Right atrium auricular region (tissue), 2 donors: Measurements from ENCODE around the gene MT1G. TPM values are rescaled to one million over a fixed set of nuclear protein-coding genes. Genes with fewer than 3 reads are reported as not detected.
"Not testable (repeated sequence)": the region's sequence is repeated elsewhere in the genome, so short reads cannot be mapped to it uniquely, and the experiment has no call there.

Source experiments
- DNase-seq: peaks from one replicate; pipeline ENCODE4 v3.0.0-alpha.2; 2019; ENCODE audit warnings: low spot score
- H3K27ac ChIP-seq, 2 donors: fragments of 200-600 bp; sonication (generic); 1 replicate in 1 of 2; 2 replicates in 1 of 2; pipeline ENCODE4 v1.5.1; 2016 to 2019
- H3K27me3 ChIP-seq, 2 donors: fragments of 200-600 bp; sonication (generic); one replicate each; pipeline versions ENCODE4 v1.5.1 to v1.6.0; 2017 to 2019
- H3K36me3 ChIP-seq: fragments of 200-600 bp; sonication (generic); one replicate; pipeline ENCODE4 v1.5.1; 2016
- H3K4me1 ChIP-seq, 2 donors: fragments of 200-600 bp; sonication (generic); one replicate each; pipeline versions ENCODE4 v1.5.1 to v1.6.0; 2017 to 2019
- H3K4me3 ChIP-seq, 2 donors: fragments of 200-600 bp; sonication (generic); 1 replicate in 1 of 2; 2 replicates in 1 of 2; pipeline ENCODE4 v1.5.1; 2017 to 2019; ENCODE audit warnings: mild to moderate bottlenecking in 1 of 2, moderate library complexity in 1 of 2
- H3K9me3 ChIP-seq, 2 donors: fragments of 200-600 bp; sonication (generic); one replicate each; pipeline ENCODE4 v1.5.1; 2019
- CTCF ChIP-seq, 2 donors: fragments of 200-600 bp; sonication (generic); IDR thresholded peaks; one replicate each; pipeline ENCODE4 v1.5.1; 2019; ENCODE audit warnings: antibody characterized with exemption in 2 of 2
- total RNA-seq, 2 donors: library from RNA; depleted of rRNA; stranded (reverse); fragments of >200 nt; gene quantifications; one replicate each; pipeline ENCODE4 v1.1.0, GENCODE V29; 2016

MT1G gene
- total RNA-seq, 2 donors from 2014 or later = 7.2 TPM; not detected in 1

- no peaks in the 10 kb centered on the region for H3K9me3 ChIP-seq
- no peaks in the 10 kb centered on the region for H3K36me3 ChIP-seq
- DNase-seq = no peak
- H3K27ac ChIP-seq = no peak overlapping the region
- peaks cover 0 to 20% of the 10 kb centered on the region in 2 donors for H3K4me1 ChIP-seq
- TF ChIP-seq CTCF (IDR thresholded peaks at IDR 0.05) = no peak
- H3K4me3 ChIP-seq = no peak overlapping the region
- peaks cover 5 to 13% of the 10 kb centered on the region in 2 donors for H3K27me3 ChIP-seq
These were observed 2.7 kb upstream of the MT1G start for GRCh38 chr16:56670620-56670934.

- H3K27me3 ChIP-seq = peaks cover 5 to 13% of the 10 kb centered on the region in 2 donors
- TF ChIP-seq CTCF (IDR thresholded peaks at IDR 0.05) = no peak
- H3K27ac ChIP-seq = no peak overlapping the region
- H3K36me3 ChIP-seq = no peaks in the 10 kb centered on the region
- no peak for DNase-seq
- peaks cover 0 to 18% of the 10 kb centered on the region in 2 donors for H3K4me1 ChIP-seq
- H3K9me3 ChIP-seq = no peaks in the 10 kb centered on the region
- H3K4me3 ChIP-seq = no peak overlapping the region
These were observed 2.2 kb upstream of the MT1G start for GRCh38 chr16:56669840-56670619.

- Histone ChIP-seq H3K4me1 (peaks cover 0 to 18% of the 10 kb centered on the region in 2 donors), H3K27ac (no peak within 1 kb of the TSS), H3K36me3 (no peaks in the 10 kb centered on the region), H3K9me3 (no peaks in the 10 kb centered on the region), H3K27me3 (peaks cover 5 to 13% of the 10 kb centered on the region in 2 donors), H3K4me3 (no peak within 1 kb of the TSS)
- no peak for TF ChIP-seq CTCF (IDR thresholded peaks at IDR 0.05)
- DNase-seq = no peak
These were observed 1.4 kb upstream of the MT1G start, which contains the start of gene MT1H for GRCh38 chr16:56669005-56669839. Gene MT1H, plus strand, starts transcription at chr16:56669814. Its CDS starts 71 bp downstream, at chr16:56669885.

- DNase-seq, H3K36me3 ChIP-seq, H3K27ac ChIP-seq, H3K4me3 ChIP-seq, H3K9me3 ChIP-seq: not testable (repeated sequence)
- Histone ChIP-seq H3K4me1 (peaks cover 0 to 24% of the 10 kb centered on the region in 2 donors), H3K27me3 (peaks cover 15 to 18% of the 10 kb centered on the region in 2 donors)
These were observed 2.3 kb downstream of the MT1G start for GRCh38 chr16:56665286-56666261.

- Histone ChIP-seq H3K36me3 (no peaks in the 10 kb centered on the region), H3K4me1 (peaks cover 0 to 20% of the 10 kb centered on the region in 2 donors), H3K4me3 (no peak overlapping the region), H3K9me3 (no peaks in the 10 kb centered on the region), H3K27me3 (peaks cover 10% of the 10 kb centered on the region in 2 donors), H3K27ac (no peak overlapping the region)
- TF ChIP-seq CTCF (IDR thresholded peaks at IDR 0.05) = no peak
- DNase-seq = no peak
These were observed 3.4 kb downstream of the MT1G start for GRCh38 chr16:56664506-56664905.
